Chondrocyte (in vitro differentiated cells): ENCODE results near the gene SLIT3. TPM values are rescaled to one million over a fixed set of nuclear protein-coding genes. Genes with fewer than 3 reads are reported as not detected.

Source experiments
- DNase-seq: peaks from one replicate; pipeline ENCODE4 v3.0.0; 2021; ENCODE audit warnings: mixed read lengths, low spot score
- H3K27ac Mint-ChIP-seq: one replicate; pipeline ENCODE4 v1.8.0; 2021; ENCODE audit warnings: mild to moderate bottlenecking, moderate library complexity, mixed read lengths; ENCODE audit not compliant: unreplicated experiment
- H3K27me3 Mint-ChIP-seq: 2 replicates; pipeline ENCODE4 v1.8.0; 2021; ENCODE audit warnings: low read depth, mixed read lengths
- H3K36me3 Mint-ChIP-seq: 2 replicates; pipeline ENCODE4 v1.8.0; 2021; ENCODE audit warnings: low read depth, mixed read lengths
- H3K4me1 Mint-ChIP-seq: 2 replicates; pipeline ENCODE4 v1.8.0; 2021; ENCODE audit warnings: low read depth, mild to moderate bottlenecking, mixed read lengths
- H3K4me3 Mint-ChIP-seq: one replicate; pipeline ENCODE4 v1.8.0; 2021; ENCODE audit warnings: mild to moderate bottlenecking, moderate library complexity, mixed read lengths; ENCODE audit not compliant: unreplicated experiment
- H3K9me3 Mint-ChIP-seq: 2 replicates; pipeline ENCODE4 v1.8.0; 2021; ENCODE audit warnings: low read depth, mixed read lengths
- total RNA-seq: library from RNA; stranded (reverse); gene quantifications from 3 replicates; pipeline ENCODE4 v1.2.1, GENCODE V29; 2021
- TF ChIP-seq, protein P1 (sequence below): fragments of 200-600 bp; sonication (generic); IDR thresholded peaks from 2 replicates; pipeline ENCODE4 v1.5.0; 2021; ENCODE audit warnings: antibody characterized with exemption, mild to moderate bottlenecking, moderate library complexity

Gene SLIT3
- total RNA-seq, 1 donor from 2014 or later, result 116 TPM

DNA sequence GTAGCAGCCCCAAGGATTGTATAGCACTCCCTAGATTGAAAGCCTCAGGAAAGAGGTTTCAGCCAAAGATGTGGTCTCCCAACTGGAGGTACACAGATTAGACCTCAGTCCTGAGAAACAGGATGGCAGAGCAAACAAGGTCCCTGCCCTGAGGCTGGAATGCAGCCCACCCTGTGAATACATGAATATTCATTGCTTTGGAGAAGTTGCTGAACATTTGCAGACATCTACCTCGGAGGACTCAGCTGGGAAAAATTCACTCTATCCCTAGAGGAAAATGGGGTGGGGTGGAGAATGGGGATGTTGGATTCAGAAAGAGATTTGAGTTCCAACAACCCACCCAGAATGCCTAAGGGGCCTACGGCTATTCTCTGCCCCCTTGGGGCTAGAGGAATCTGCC lies 129.4 kb downstream of the SLIT3 start:
- TF ChIP-seq, protein P1, sequence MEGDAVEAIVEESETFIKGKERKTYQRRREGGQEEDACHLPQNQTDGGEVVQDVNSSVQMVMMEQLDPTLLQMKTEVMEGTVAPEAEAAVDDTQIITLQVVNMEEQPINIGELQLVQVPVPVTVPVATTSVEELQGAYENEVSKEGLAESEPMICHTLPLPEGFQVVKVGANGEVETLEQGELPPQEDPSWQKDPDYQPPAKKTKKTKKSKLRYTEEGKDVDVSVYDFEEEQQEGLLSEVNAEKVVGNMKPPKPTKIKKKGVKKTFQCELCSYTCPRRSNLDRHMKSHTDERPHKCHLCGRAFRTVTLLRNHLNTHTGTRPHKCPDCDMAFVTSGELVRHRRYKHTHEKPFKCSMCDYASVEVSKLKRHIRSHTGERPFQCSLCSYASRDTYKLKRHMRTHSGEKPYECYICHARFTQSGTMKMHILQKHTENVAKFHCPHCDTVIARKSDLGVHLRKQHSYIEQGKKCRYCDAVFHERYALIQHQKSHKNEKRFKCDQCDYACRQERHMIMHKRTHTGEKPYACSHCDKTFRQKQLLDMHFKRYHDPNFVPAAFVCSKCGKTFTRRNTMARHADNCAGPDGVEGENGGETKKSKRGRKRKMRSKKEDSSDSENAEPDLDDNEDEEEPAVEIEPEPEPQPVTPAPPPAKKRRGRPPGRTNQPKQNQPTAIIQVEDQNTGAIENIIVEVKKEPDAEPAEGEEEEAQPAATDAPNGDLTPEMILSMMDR, result no peak
- H3K27ac Mint-ChIP-seq, result peak overlapping the region; percentile 85
- H3K4me1 Mint-ChIP-seq, result peaks cover 73% of the 10 kb centered on the region
- H3K9me3 Mint-ChIP-seq, result peaks cover 5% of the 10 kb centered on the region
- no peaks in the 10 kb centered on the region for H3K27me3 Mint-ChIP-seq
- no peak for DNase-seq
- H3K36me3 Mint-ChIP-seq, result peaks cover 8% of the 10 kb centered on the region
- no peak overlapping the region for H3K4me3 Mint-ChIP-seq

DNA sequence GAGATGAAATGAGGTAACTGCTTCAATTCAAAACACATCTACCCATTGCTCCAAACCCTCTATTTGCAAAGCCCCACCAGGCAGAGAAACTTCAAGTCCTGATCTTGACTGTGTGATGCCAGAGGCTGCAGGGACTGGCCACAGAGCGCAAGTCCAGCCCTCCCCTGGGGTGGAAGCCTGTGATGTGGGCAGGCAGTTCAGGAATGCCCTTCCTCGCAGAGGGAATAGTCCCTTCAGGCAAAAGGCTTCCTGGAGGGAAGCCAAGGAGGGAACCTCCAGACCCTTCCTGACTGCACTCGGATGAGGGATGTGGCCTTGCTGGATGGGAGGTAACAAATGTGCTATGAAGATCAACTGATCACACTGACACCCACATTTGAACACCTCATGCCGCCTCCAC lies 131.2 kb downstream of the SLIT3 start:
- Mint-ChIP-seq H3K27ac (peak overlapping the region; percentile 70), H3K27me3 (no peaks in the 10 kb centered on the region), H3K36me3 (peaks cover 2% of the 10 kb centered on the region), H3K4me1 (peaks cover 87% of the 10 kb centered on the region), H3K4me3 (no peak overlapping the region), H3K9me3 (peaks cover 5% of the 10 kb centered on the region)
- TF ChIP-seq, protein P1, result no peak
- no peak for DNase-seq

DNA sequence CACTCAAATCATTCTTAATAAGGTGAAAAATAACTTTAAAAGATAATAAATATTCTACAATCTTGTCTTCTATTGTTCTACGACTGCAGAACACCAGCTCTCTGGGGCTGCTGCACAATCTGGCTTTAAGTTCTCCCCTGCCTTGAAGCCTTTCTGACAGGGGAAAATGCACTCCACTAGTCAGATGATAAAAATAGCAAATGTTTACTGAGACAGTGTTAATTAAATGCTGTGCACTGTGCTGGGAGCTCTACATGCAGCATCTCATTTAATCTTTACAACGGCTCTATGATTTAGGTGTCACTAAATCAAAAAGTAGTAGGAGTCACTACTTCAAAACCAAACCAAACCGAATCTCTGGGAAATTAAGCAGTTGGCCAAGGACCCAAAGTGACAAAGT lies 132.7 kb downstream of the SLIT3 start:
- TF ChIP-seq, protein P1, result no peak
- H3K9me3 Mint-ChIP-seq, result peaks cover 5% of the 10 kb centered on the region
- peaks cover 2% of the 10 kb centered on the region for H3K36me3 Mint-ChIP-seq
- H3K4me1 Mint-ChIP-seq, result peaks cover 87% of the 10 kb centered on the region
- no peak overlapping the region for H3K4me3 Mint-ChIP-seq
- H3K27ac Mint-ChIP-seq, result peak overlapping the region; percentile 76
- no peaks in the 10 kb centered on the region for H3K27me3 Mint-ChIP-seq
- DNase-seq, result no peak

DNA sequence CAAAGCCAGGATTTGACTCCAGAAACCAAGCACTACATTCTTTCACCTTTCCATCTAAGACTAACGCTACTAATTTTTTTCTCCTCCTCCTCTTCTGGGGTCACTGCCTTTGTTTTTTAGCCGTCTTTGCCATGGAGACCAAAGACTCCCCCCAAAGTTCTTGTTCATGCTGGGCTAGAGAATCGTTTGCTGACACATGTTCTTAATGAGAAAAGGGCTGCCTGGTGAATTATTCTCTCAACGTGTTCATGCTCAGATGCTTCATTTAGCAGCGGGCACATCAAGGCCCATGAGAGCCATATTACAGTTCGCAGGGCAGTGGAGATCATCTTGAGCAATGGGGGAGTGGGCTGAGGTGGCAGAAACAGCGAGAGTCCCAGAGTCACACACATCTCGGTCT lies 134.9 kb downstream of the SLIT3 start:
- Mint-ChIP-seq H3K27ac (no peak overlapping the region), H3K27me3 (no peaks in the 10 kb centered on the region), H3K4me3 (no peak overlapping the region), H3K9me3 (no peaks in the 10 kb centered on the region), H3K4me1 (peaks cover 83% of the 10 kb centered on the region), H3K36me3 (peaks cover 2% of the 10 kb centered on the region)
- DNase-seq, result no peak
- TF ChIP-seq, protein P1, result no peak

DNA sequence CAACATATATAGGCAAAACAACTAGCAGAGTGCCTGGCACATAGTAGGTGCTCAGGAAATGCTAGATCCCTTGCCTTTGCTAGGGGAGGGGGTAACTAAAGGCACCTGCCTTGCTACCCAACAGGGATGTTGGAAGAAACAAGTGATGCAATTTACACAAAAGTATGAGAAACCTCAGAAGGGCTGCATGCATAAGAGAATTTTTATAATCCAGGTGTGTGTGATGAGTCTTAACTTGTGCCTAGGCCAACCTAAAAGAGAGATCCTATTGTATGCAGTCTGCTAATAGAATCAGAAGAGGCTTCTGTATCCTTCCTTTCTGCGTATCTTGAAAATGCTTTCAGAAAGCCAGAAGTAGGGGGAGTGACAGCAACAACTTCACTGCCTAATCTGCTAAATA lies 135.9 kb downstream of the SLIT3 start:
- Mint-ChIP-seq H3K4me3 (no peak overlapping the region), H3K36me3 (peaks cover 2% of the 10 kb centered on the region), H3K9me3 (no peaks in the 10 kb centered on the region), H3K27me3 (no peaks in the 10 kb centered on the region), H3K27ac (peak overlapping the region; percentile 78), H3K4me1 (peaks cover 84% of the 10 kb centered on the region)
- TF ChIP-seq, protein P1, result no peak
- no peak for DNase-seq
